Caco-2 (cell line): ENCODE data around the gene HMG20A. TPM values are rescaled to one million over a fixed set of nuclear protein-coding genes. Genes with fewer than 3 reads are reported as not detected.

Experiments
- BruUV-seq: library from RNA; stranded (reverse); fragments of 400-500 nt; replicated peaks from 2 replicates; lab custom pipeline; 2021; lab: Mats Ljungman, UMichigan
- CTCF ChIA-PET: fragments of 300-600 bp; sonication (Branson Sonifier 250); formaldehyde crosslinking; loops from one replicate; lab custom pipeline; 2022; ENCODE audit warnings: antibody characterized with exemption; lab: Charles Lee
- POLR2A ChIA-PET: fragments of 300-600 bp; sonication (Branson Sonifier 250); formaldehyde crosslinking; loops from one replicate; lab custom pipeline; 2022; ENCODE audit warnings: antibody characterized with exemption; lab: Charles Lee
- DNase-seq, 2 experiments: peaks; one replicate each; pipeline versions ENCODE4 v3.0.0 to v3.0.0-alpha.2; 2020 to 2022
- H3K27me3 ChIP-seq: replicated peaks from 2 replicates; pipeline ENCODE4 v1.6.0; 2011; ENCODE audit warnings: low read length; ENCODE audit not compliant: control insufficient read depth, insufficient read depth
- H3K36me3 ChIP-seq: 2 replicates; pipeline ENCODE4 v1.5.1; 2011; ENCODE audit warnings: low read length; ENCODE audit not compliant: control insufficient read depth, insufficient read depth
- H3K4me1 ChIP-seq: fragments of 250-450 bp; sonication (Bioruptor Pico); 2 replicates; pipeline ENCODE4 v1.5.1; 2020; ENCODE audit warnings: mild to moderate bottlenecking
- H3K4me3 ChIP-seq: 2 replicates; pipeline ENCODE4 v1.5.1; 2011; ENCODE audit warnings: low read depth, mild to moderate bottlenecking, control low read depth, low read length
- H3K9me3 ChIP-seq: fragments of 250-450 bp; sonication (Bioruptor Pico); 2 replicates; pipeline ENCODE4 v1.5.1; 2020; ENCODE audit warnings: mild to moderate bottlenecking, moderate library complexity
- H3K27ac Mint-ChIP-seq: one replicate; pipeline ENCODE4 v1.8.0; 2022; ENCODE audit warnings: mixed read lengths; ENCODE audit not compliant: unreplicated experiment
- H3K27me3 Mint-ChIP-seq: one replicate; pipeline ENCODE4 v1.8.0; 2022; ENCODE audit warnings: mixed read lengths; ENCODE audit not compliant: insufficient read depth, unreplicated experiment
- H3K36me3 Mint-ChIP-seq: one replicate; pipeline ENCODE4 v1.8.0; 2022; ENCODE audit warnings: mild to moderate bottlenecking, mixed read lengths; ENCODE audit not compliant: insufficient read depth, unreplicated experiment
- H3K4me1 Mint-ChIP-seq: one replicate; pipeline ENCODE4 v1.8.0; 2022; ENCODE audit warnings: low read depth, mixed read lengths; ENCODE audit not compliant: unreplicated experiment
- H3K4me3 Mint-ChIP-seq: one replicate; pipeline ENCODE4 v1.8.0; 2022; ENCODE audit warnings: mild to moderate bottlenecking, moderate library complexity, mixed read lengths; ENCODE audit not compliant: unreplicated experiment
- H3K9me3 Mint-ChIP-seq: one replicate; pipeline ENCODE4 v1.8.0; 2022; ENCODE audit warnings: mixed read lengths; ENCODE audit not compliant: unreplicated experiment
- CTCF ChIP-seq, 2 experiments: fragments of 200-600 bp in 1 of 2; IDR thresholded peaks; 1 replicate in 1 of 2; 2 replicates in 1 of 2; pipeline versions ENCODE4 v1.5.1 to v1.8.0; 2011 to 2022; ENCODE audit warnings: antibody characterized with exemption in 1 of 2, control low read depth in 1 of 2, inconsistent platforms in 1 of 2, low read depth in 1 of 2, low read length in 1 of 2, mild to moderate bottlenecking in 1 of 2, moderate library complexity in 1 of 2; ENCODE audit not compliant: insufficient read depth in 1 of 2, severe bottlenecking in 1 of 2, unreplicated experiment in 1 of 2
- intact Hi-C: fragments of 100-400 bp; cut with micrococcal nuclease; formaldehyde crosslinking; loops from one replicate; pipeline ENCODE4 v1.10.0; 2022; ENCODE audit not compliant: unreplicated experiment
- total RNA-seq: library from RNA; stranded (reverse); gene quantifications from 2 replicates; pipeline ENCODE4 v1.2.3, GENCODE V29; 2022

HMG20A gene
- total RNA-seq, 1 experiment from 2014 or later = 34.0 TPM

GRCh38 chr15:77495838-77496596 lies 75.3 kb downstream of the HMG20A start:
- Mint-ChIP-seq H3K9me3 (no peaks in the 10 kb centered on the region), H3K4me3 (no peak overlapping the region), H3K36me3 (peaks cover 5% of the 10 kb centered on the region), H3K27ac (no peak overlapping the region), H3K27me3 (no peaks in the 10 kb centered on the region), H3K4me1 (peaks cover 9% of the 10 kb centered on the region)
- Histone ChIP-seq H3K36me3 (no peaks in the 10 kb centered on the region), H3K4me3 (no peak overlapping the region), H3K27me3 (no peaks in the 10 kb centered on the region), H3K4me1 (no peaks in the 10 kb centered on the region), H3K9me3 (no peaks in the 10 kb centered on the region)
- DNase-seq = no peak
- ChIA-PET POLR2A (no interaction called here), CTCF (interaction anchor here (1.9 to 2.5 kb wide), 2 partner anchors 47 to 309 kb away, joined by 7 to 38 read pairs; no protein-coding TSS in a partner anchor)
- intact Hi-C loops = loop anchor here (1.0 to 2.0 kb wide), 3 partner anchors 377 to 471 kb away; no protein-coding TSS in a partner anchor
- BruUV-seq = no TSS peak
- no peak for TF ChIP-seq CTCF (IDR thresholded peaks at IDR 0.05; ENCODE audit: insufficient read depth in 1 of 2, low read depth in 1 of 2, low read length in 1 of 2, severe bottlenecking in 1 of 2, unreplicated experiment in 1 of 2)

GRCh38 chr15:77496715-77497109 lies 76.0 kb downstream of the HMG20A start:
- Mint-ChIP-seq H3K27me3 (no peaks in the 10 kb centered on the region), H3K36me3 (peaks cover 5% of the 10 kb centered on the region), H3K4me3 (no peak overlapping the region), H3K27ac (no peak overlapping the region), H3K9me3 (no peaks in the 10 kb centered on the region), H3K4me1 (peaks cover 15% of the 10 kb centered on the region)
- ChIA-PET CTCF (interaction anchor here (1.0 to 2.5 kb wide), 4 partner anchors 9 to 378 kb away, joined by 3 to 38 read pairs (median 6); no protein-coding TSS in a partner anchor), POLR2A (no interaction called here)
- no peaks in the 10 kb centered on the region for H3K36me3 ChIP-seq
- TF ChIP-seq CTCF (IDR thresholded peaks at IDR 0.05; ENCODE audit: insufficient read depth in 1 of 2, low read depth in 1 of 2, low read length in 1 of 2, severe bottlenecking in 1 of 2, unreplicated experiment in 1 of 2) = peak; percentile 83 to 90
- no TSS peak for BruUV-seq
- no peak overlapping the region for H3K4me3 ChIP-seq
- H3K27me3 ChIP-seq = no peaks in the 10 kb centered on the region
- peak; percentile 79 to 82 for DNase-seq
- no peaks in the 10 kb centered on the region for H3K9me3 ChIP-seq
- no peaks in the 10 kb centered on the region for H3K4me1 ChIP-seq
- intact Hi-C loops = loop anchor here (1.0 to 2.0 kb wide), 4 partner anchors 310 to 472 kb away; no protein-coding TSS in a partner anchor

GRCh38 chr15:77497110-77497737 lies 76.5 kb downstream of the HMG20A start:
- Mint-ChIP-seq H3K9me3 (no peaks in the 10 kb centered on the region), H3K36me3 (peaks cover 5% of the 10 kb centered on the region), H3K27ac (no peak overlapping the region), H3K4me1 (peaks cover 17% of the 10 kb centered on the region), H3K4me3 (no peak overlapping the region), H3K27me3 (no peaks in the 10 kb centered on the region)
- ChIA-PET POLR2A (no interaction called here), CTCF (interaction anchor here (0.5 to 2.5 kb wide), 5 partner anchors 10 to 436 kb away, joined by 3 to 38 read pairs (median 6); no protein-coding TSS in a partner anchor)
- no peak for TF ChIP-seq CTCF (IDR thresholded peaks at IDR 0.05; ENCODE audit: insufficient read depth in 1 of 2, low read depth in 1 of 2, low read length in 1 of 2, severe bottlenecking in 1 of 2, unreplicated experiment in 1 of 2)
- intact Hi-C loops = loop anchor here (1.0 to 2.0 kb wide), 3 partner anchors 311 to 472 kb away; no protein-coding TSS in a partner anchor
- H3K27me3 ChIP-seq = no peaks in the 10 kb centered on the region
- H3K4me3 ChIP-seq = no peak overlapping the region
- no peaks in the 10 kb centered on the region for H3K36me3 ChIP-seq
- peaks cover 2% of the 10 kb centered on the region for H3K4me1 ChIP-seq
- BruUV-seq = no TSS peak
- H3K9me3 ChIP-seq = no peaks in the 10 kb centered on the region
- no peak for DNase-seq
